Astrocyte (in vitro differentiated cells and primary cell): ENCODE measurements around the gene ATP6V1F. TPM values are rescaled to one million over a fixed set of nuclear protein-coding genes. Genes with fewer than 3 reads are reported as not detected.

Experiments used
- DNase-seq: peaks from one replicate; pipeline ENCODE4 v3.0.0-alpha.2; 2010; ENCODE audit warnings: low read depth
- FAIRE-seq: peaks from 2 replicates; lab custom pipeline; 2011; peaks lifted over from hg19 to GRCh38; lab: Jason Lieb, UNC
- H2AFZ ChIP-seq: 2 replicates; pipeline ENCODE4 v1.6.0; 2012; ENCODE audit warnings: low read depth, low read length, inconsistent platforms
- H3K27ac ChIP-seq: 2 replicates; pipeline ENCODE4 v1.5.1; 2011; ENCODE audit warnings: low read depth, low read length, inconsistent platforms
- H3K27me3 ChIP-seq: 2 replicates; pipeline ENCODE4 v1.6.0; 2011; ENCODE audit warnings: low read length, inconsistent platforms; ENCODE audit not compliant: insufficient read depth
- H3K36me3 ChIP-seq: 2 replicates; pipeline ENCODE4 v1.5.1; 2011; ENCODE audit warnings: low read length, inconsistent platforms; ENCODE audit not compliant: insufficient read depth
- H3K4me1 ChIP-seq: 2 replicates; pipeline ENCODE4 v1.5.1; 2011; ENCODE audit warnings: low read length, inconsistent platforms; ENCODE audit not compliant: insufficient read depth
- H3K4me2 ChIP-seq: 2 replicates; pipeline ENCODE4 v1.6.0; 2012; ENCODE audit warnings: low read length, inconsistent platforms
- H3K4me3 ChIP-seq: 2 replicates; pipeline ENCODE4 v1.5.1; 2011; ENCODE audit warnings: low read depth, mild to moderate bottlenecking, low read length, inconsistent platforms; ENCODE audit not compliant: insufficient read depth
- H3K79me2 ChIP-seq: 2 replicates; pipeline ENCODE4 v1.6.0; 2012; ENCODE audit warnings: mild to moderate bottlenecking, low read length, inconsistent platforms; ENCODE audit not compliant: insufficient read depth
- H3K9ac ChIP-seq: 2 replicates; pipeline ENCODE4 v1.6.0; 2012; ENCODE audit warnings: mild to moderate bottlenecking, low read length, inconsistent platforms
- H3K9me3 ChIP-seq: 2 replicates; pipeline ENCODE4 v1.5.1; 2012; ENCODE audit warnings: low read depth, mild to moderate bottlenecking, low read length, inconsistent platforms; ENCODE audit not compliant: insufficient read depth
- H4K20me1 ChIP-seq: 2 replicates; pipeline ENCODE4 v1.6.0; 2012; ENCODE audit warnings: low read length, inconsistent platforms; ENCODE audit not compliant: insufficient read depth
- H3K27ac Mint-ChIP-seq: one replicate; pipeline ENCODE4 v1.8.0; 2021; ENCODE audit warnings: mild to moderate bottlenecking, mixed read lengths; ENCODE audit not compliant: unreplicated experiment
- H3K27me3 Mint-ChIP-seq: one replicate; pipeline ENCODE4 v1.8.0; 2021; ENCODE audit warnings: low read depth, mixed read lengths; ENCODE audit not compliant: unreplicated experiment
- H3K36me3 Mint-ChIP-seq: one replicate; pipeline ENCODE4 v1.8.0; 2021; ENCODE audit warnings: low read depth, mixed read lengths; ENCODE audit not compliant: unreplicated experiment
- H3K4me1 Mint-ChIP-seq: one replicate; pipeline ENCODE4 v1.8.0; 2021; ENCODE audit warnings: low read depth, mixed read lengths; ENCODE audit not compliant: unreplicated experiment
- H3K4me3 Mint-ChIP-seq: one replicate; pipeline ENCODE4 v1.8.0; 2021; ENCODE audit warnings: mild to moderate bottlenecking, moderate library complexity, mixed read lengths; ENCODE audit not compliant: unreplicated experiment
- H3K9me3 Mint-ChIP-seq: one replicate; pipeline ENCODE4 v1.8.0; 2021; ENCODE audit warnings: mild to moderate bottlenecking, mixed read lengths; ENCODE audit not compliant: unreplicated experiment
- EZH2 ChIP-seq: IDR thresholded peaks from 2 replicates; pipeline ENCODE4 v1.6.1; 2012; ENCODE audit warnings: mild to moderate bottlenecking, low read length, inconsistent platforms; ENCODE audit not compliant: insufficient read depth
- total RNA-seq: library from RNA; stranded (reverse); gene quantifications from 2 replicates; pipeline ENCODE4 v1.2.1, GENCODE V29; 2021
- TF ChIP-seq, protein P1 (sequence below): IDR thresholded peaks from 2 replicates; pipeline ENCODE4 v1.5.1; 2011; ENCODE audit warnings: low read depth, mild to moderate bottlenecking, inconsistent platforms, low read length, moderate library complexity; ENCODE audit not compliant: insufficient read depth

ATP6V1F gene
- total RNA-seq, 1 donor from 2014 or later, result 193 TPM

DNA sequence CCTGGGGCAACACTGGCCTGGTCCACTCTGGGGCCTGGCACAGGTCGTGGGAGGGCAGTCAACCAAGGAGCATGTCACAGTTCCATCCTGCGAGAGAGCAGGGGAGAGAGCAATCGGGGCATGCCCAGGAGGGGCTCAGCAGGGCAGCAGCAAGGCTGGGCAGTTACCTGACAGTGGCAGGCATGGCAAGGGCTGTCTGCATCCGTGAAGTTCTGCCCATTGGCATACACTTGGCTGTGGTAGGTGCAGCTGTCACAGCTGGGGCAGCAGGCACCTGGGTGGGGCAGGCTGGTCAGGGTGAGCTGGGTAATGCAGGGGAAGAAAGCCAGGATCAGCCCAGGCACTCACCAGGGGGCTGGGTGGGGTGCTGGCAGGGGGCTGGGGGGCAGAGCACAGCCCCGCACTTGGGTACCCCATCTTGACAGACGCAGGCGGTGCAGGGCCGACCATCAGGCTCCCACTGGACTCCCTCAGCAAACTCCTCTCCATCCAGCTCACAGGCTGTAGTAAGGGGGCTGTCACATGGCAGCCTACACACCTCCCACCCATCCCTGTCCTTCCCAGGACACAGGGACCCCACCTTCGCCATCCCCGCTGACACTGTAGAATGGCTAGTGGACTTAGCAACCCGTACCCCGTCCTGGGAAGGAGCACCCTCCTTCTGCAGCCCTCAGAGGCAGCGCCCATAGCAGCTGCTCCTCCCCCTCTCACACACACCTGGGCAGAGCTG is 30.0 kb downstream of the ATP6V1F start:
- peaks cover 9% of the 10 kb centered on the region for H3K27me3 ChIP-seq
- H3K9me3 ChIP-seq, result peaks cover 5% of the 10 kb centered on the region

DNA sequence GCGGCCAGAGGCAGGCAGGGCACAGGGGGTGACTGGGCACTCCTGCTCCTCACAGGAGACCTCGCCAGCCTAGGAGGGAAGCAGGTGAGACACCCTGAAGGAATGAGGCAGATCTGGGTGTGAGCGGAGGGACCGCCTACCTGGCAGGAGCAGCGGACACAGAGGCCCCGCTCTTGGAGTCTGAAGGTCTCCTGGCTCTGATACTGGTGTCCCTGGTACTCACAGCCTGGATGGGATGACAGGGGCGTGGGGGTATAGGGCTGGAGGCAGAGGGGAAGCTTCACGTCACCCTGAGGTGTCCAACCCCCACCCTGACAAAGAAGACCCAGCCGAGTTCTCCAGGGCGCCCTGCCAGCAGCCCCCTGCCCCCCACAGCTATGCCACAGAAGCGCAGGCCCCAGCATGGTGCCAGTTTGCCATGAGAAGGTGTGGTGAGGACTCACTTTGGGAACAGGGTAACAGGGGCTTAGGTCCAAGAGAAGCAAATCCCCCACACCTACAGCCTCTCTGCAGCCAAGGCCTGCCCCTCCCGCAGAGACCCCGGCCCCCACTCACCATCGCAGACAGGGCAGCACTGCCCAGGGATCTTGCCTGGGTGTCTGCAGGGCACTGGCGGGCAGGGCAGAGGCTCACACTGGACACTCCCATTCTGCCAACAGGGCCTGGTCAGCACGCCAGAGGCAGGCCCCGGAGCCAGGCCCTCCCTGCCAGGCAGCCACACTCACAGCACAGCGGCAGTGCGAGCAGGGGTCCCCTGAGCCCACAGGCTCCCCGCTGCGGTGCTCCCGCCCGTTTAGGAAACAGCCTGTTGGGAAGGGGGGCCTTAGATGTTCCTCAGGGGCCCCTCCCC is 30.8 kb downstream of the ATP6V1F start:
- Mint-ChIP-seq H3K27ac (no peak overlapping the region), H3K4me1 (no peaks in the 10 kb centered on the region), H3K36me3 (no peaks in the 10 kb centered on the region), H3K27me3 (peaks cover 15% of the 10 kb centered on the region), H3K4me3 (no peak overlapping the region), H3K9me3 (peaks cover 6% of the 10 kb centered on the region)
- no peak overlapping the region for H3K4me3 ChIP-seq
- peaks cover 7% of the 10 kb centered on the region for H3K27me3 ChIP-seq
- DNase-seq, result no peak
- no peaks in the 10 kb centered on the region for H3K9me3 ChIP-seq
- no peaks in the 10 kb centered on the region for H4K20me1 ChIP-seq
- H2AFZ ChIP-seq, result no peak overlapping the region
- no peak overlapping the region for H3K9ac ChIP-seq
- H3K27ac ChIP-seq, result no peak overlapping the region
- no peaks in the 10 kb centered on the region for H3K36me3 ChIP-seq
- no peaks in the 10 kb centered on the region for H3K79me2 ChIP-seq
- TF ChIP-seq EZH2, result no peak
- TF ChIP-seq, protein P1, sequence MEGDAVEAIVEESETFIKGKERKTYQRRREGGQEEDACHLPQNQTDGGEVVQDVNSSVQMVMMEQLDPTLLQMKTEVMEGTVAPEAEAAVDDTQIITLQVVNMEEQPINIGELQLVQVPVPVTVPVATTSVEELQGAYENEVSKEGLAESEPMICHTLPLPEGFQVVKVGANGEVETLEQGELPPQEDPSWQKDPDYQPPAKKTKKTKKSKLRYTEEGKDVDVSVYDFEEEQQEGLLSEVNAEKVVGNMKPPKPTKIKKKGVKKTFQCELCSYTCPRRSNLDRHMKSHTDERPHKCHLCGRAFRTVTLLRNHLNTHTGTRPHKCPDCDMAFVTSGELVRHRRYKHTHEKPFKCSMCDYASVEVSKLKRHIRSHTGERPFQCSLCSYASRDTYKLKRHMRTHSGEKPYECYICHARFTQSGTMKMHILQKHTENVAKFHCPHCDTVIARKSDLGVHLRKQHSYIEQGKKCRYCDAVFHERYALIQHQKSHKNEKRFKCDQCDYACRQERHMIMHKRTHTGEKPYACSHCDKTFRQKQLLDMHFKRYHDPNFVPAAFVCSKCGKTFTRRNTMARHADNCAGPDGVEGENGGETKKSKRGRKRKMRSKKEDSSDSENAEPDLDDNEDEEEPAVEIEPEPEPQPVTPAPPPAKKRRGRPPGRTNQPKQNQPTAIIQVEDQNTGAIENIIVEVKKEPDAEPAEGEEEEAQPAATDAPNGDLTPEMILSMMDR, result no peak
- FAIRE-seq, result no peak
- H3K4me1 ChIP-seq, result no peaks in the 10 kb centered on the region
- H3K4me2 ChIP-seq, result no peak overlapping the region

More for the DNA sequence above, 30.0 kb downstream of the ATP6V1F start:
- Mint-ChIP-seq H3K27ac (no peak overlapping the region), H3K27me3 (peaks cover 15% of the 10 kb centered on the region), H3K4me1 (no peaks in the 10 kb centered on the region), H3K36me3 (no peaks in the 10 kb centered on the region), H3K9me3 (peaks cover 5% of the 10 kb centered on the region), H3K4me3 (no peak overlapping the region)
- Histone ChIP-seq H4K20me1 (peaks cover 3% of the 10 kb centered on the region), H3K4me1 (no peaks in the 10 kb centered on the region), H3K79me2 (no peaks in the 10 kb centered on the region), H3K4me2 (no peak overlapping the region), H2AFZ (no peak overlapping the region), H3K4me3 (no peak overlapping the region), H3K9ac (no peak overlapping the region), H3K27ac (no peak overlapping the region), H3K36me3 (no peaks in the 10 kb centered on the region)
- TF ChIP-seq, protein P1, result no peak
- no peak for TF ChIP-seq EZH2
- FAIRE-seq (no peak), DNase-seq (no peak)
